HEK293 (cell line): ENCODE data around the gene TNFRSF9.

Experiments used
- RBAK ChIP-seq: fragments of 450-650 bp; formaldehyde crosslinking; IDR thresholded peaks from 2 replicates; pipeline ENCODE4 v1.5.1; 2016; ENCODE audit warnings: missing biosample characterization, missing genetic modification characterization
- REPIN1 ChIP-seq: fragments of 450-650 bp; formaldehyde crosslinking; IDR thresholded peaks from 2 replicates; pipeline ENCODE4 v1.5.1; 2017; ENCODE audit warnings: missing biosample characterization, missing genetic modification characterization, low read depth
- REST ChIP-seq: fragments of 450-650 bp; formaldehyde crosslinking; IDR thresholded peaks from 2 replicates; pipeline ENCODE4 v1.5.1; 2016; ENCODE audit warnings: missing biosample characterization, missing genetic modification characterization
- TCF7L2 ChIP-seq: IDR thresholded peaks from 2 replicates; pipeline ENCODE4 v1.6.1; 2011; ENCODE audit warnings: low read depth, mild to moderate bottlenecking, inconsistent platforms, low read length, moderate library complexity, borderline replicate concordance
- YY1 ChIP-seq: fragments of 450-650 bp; formaldehyde crosslinking; IDR thresholded peaks from 2 replicates; pipeline ENCODE4 v1.5.1; 2018; ENCODE audit warnings: missing biosample characterization, missing genetic modification characterization
- ZBTB26 ChIP-seq: fragments of 450-650 bp; formaldehyde crosslinking; optimal IDR thresholded peaks from 2 replicates; pipeline ENCODE3; 2016; ENCODE audit warnings: missing biosample characterization, mild to moderate bottlenecking, missing genetic modification characterization
- ZNF423 ChIP-seq: fragments of 450-650 bp; formaldehyde crosslinking; IDR thresholded peaks from 2 replicates; pipeline ENCODE4 v1.5.1; 2016; ENCODE audit warnings: missing biosample characterization, missing genetic modification characterization
- ZNF830 ChIP-seq: fragments of 450-650 bp; IDR thresholded peaks from 2 replicates; pipeline ENCODE4 v1.5.0; 2018; ENCODE audit warnings: missing biosample characterization, missing genetic modification characterization, low read depth, mild to moderate bottlenecking, moderate library complexity
- TF ChIP-seq, protein P1 (sequence below): fragments of 450-650 bp; formaldehyde crosslinking; IDR thresholded peaks from 2 replicates; pipeline ENCODE4 v1.5.1; 2016; ENCODE audit warnings: missing biosample characterization, missing genetic modification characterization
- TF ChIP-seq, protein P2 (sequence below): sonication (generic); formaldehyde crosslinking; IDR thresholded peaks from 2 replicates; pipeline ENCODE4 v1.8.1; 2022; ENCODE audit warnings: mild to moderate bottlenecking, moderate library complexity, missing genetic modification reagents

DNA sequence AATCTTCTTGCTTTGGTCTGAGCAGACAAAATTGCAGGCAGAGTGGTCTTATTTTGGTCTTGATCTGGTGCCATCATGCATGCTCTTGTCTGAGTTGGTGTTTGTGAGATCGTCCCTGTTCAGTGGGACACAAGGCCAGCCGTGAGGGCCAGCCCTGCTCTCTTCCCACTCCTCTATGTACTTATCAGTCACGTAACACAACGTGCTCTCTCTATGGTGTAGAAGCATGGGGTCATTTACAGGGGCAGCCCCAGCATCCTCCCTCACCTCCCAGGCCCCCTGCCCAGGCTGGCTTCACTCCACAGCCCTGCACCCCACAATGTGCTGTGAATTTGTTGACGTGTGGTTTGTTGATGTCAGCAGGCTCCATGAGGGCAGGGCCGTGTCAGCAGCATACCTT, 69.5 kb downstream of the TNFRSF9 start:
- TF ChIP-seq, protein P1, sequence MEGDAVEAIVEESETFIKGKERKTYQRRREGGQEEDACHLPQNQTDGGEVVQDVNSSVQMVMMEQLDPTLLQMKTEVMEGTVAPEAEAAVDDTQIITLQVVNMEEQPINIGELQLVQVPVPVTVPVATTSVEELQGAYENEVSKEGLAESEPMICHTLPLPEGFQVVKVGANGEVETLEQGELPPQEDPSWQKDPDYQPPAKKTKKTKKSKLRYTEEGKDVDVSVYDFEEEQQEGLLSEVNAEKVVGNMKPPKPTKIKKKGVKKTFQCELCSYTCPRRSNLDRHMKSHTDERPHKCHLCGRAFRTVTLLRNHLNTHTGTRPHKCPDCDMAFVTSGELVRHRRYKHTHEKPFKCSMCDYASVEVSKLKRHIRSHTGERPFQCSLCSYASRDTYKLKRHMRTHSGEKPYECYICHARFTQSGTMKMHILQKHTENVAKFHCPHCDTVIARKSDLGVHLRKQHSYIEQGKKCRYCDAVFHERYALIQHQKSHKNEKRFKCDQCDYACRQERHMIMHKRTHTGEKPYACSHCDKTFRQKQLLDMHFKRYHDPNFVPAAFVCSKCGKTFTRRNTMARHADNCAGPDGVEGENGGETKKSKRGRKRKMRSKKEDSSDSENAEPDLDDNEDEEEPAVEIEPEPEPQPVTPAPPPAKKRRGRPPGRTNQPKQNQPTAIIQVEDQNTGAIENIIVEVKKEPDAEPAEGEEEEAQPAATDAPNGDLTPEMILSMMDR (tag by site-specific recombination), result no peak
- TF ChIP-seq ZNF423 (tag by site-specific recombination) (no peak), TCF7L2 (no peak), RBAK (tag by site-specific recombination) (no peak), ZBTB26 (tag by site-specific recombination) (no peak), REST (tag by site-specific recombination) (no peak), ZNF830 (tag by site-specific recombination) (no peak), REPIN1 (no peak), YY1 (tag by site-specific recombination) (no peak)
- TF ChIP-seq, protein P2, sequence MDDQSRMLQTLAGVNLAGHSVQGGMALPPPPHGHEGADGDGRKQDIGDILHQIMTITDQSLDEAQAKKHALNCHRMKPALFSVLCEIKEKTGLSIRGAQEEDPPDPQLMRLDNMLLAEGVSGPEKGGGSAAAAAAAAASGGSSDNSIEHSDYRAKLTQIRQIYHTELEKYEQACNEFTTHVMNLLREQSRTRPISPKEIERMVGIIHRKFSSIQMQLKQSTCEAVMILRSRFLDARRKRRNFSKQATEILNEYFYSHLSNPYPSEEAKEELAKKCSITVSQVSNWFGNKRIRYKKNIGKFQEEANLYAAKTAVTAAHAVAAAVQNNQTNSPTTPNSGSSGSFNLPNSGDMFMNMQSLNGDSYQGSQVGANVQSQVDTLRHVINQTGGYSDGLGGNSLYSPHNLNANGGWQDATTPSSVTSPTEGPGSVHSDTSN (CRISPR knock-in tag), result no peak
